Peyer's patch (tissue), 4 donors: Measurements from ENCODE around the gene NME9. TPM values are rescaled to one million over a fixed set of nuclear protein-coding genes. Genes with fewer than 3 reads are reported as not detected.

Experiments used
- DNase-seq, 3 donors: peaks; one replicate each; pipeline ENCODE4 v3.0.0-alpha.2; 2017 to 2019
- H3K27ac ChIP-seq, 4 donors: fragments of 200-600 bp; sonication (generic); one replicate each; pipeline ENCODE4 v1.5.1; 2016 to 2019
- H3K27me3 ChIP-seq, 2 donors: fragments of 200-600 bp; sonication (generic); one replicate each; pipeline ENCODE4 v1.5.1; 2019
- H3K36me3 ChIP-seq, 3 donors: fragments of 200-600 bp; sonication (generic); one replicate each; pipeline ENCODE4 v1.5.1; 2016 to 2019
- H3K4me1 ChIP-seq, 4 donors: fragments of 200-600 bp; sonication (generic); one replicate each; pipeline ENCODE4 v1.5.1; 2016 to 2019
- H3K4me3 ChIP-seq, 4 donors: fragments of 200-600 bp; sonication (generic); 1 replicate in 3 of 4; 2 replicates in 1 of 4; pipeline ENCODE4 v1.5.1; 2016 to 2019; ENCODE audit warnings: mild to moderate bottlenecking in 1 of 4
- H3K9me3 ChIP-seq, 4 donors: fragments of 200-600 bp; sonication (generic); one replicate each; pipeline ENCODE4 v1.5.1; 2016 to 2019; ENCODE audit warnings: mild to moderate bottlenecking in 1 of 4
- POLR2A ChIP-seq, 2 donors: fragments of 450-650 bp; IDR thresholded peaks; one replicate each; pipeline ENCODE4 v1.5.1; 2017; ENCODE audit warnings: antibody characterized with exemption in 2 of 2, mild to moderate bottlenecking in 2 of 2, moderate library complexity in 2 of 2
- total RNA-seq, 4 donors: library from RNA; depleted of rRNA; stranded (reverse); fragments of >200 nt; gene quantifications; one replicate each; pipeline ENCODE4 v1.1.0, GENCODE V29; 2016
- TF ChIP-seq, protein P1 (sequence below), 6 experiments: fragments of 450-650 bp in 4 of 6; fragments of 200-600 bp in 2 of 6; sonication (generic) in 1 of 6; IDR thresholded peaks; one replicate each; pipeline ENCODE4 v1.5.1; 2017 to 2019; ENCODE audit warnings: antibody characterized with exemption in 6 of 6, mild to moderate bottlenecking in 3 of 6, moderate library complexity in 1 of 6

NME9 gene
- total RNA-seq, 4 donors from 2014 or later, result not detected

DNA sequence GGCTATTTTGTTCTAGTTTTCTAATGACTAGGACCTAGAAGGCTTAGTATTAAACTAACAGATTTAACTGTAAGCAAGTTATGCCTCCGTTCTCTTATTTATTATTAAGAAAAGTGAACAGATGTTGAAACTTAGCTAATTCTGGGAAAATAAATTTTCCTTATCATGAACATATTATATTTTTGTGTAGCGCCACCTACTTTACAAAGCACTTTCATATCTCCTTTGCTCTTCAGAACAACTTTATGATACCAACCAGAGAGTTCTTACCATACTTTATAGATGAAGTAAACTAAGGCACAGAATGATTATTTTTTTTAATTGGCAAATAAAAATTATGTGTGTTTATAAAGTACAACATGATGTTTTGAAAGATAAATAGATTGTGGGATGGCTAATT, 59.4 kb downstream of the NME9 start:
- no peak overlapping the region for H3K27ac ChIP-seq
- H3K4me1 ChIP-seq, result no peaks in the 10 kb centered on the region
- no peak for TF ChIP-seq POLR2A (IDR thresholded peaks at IDR 0.05)
- no peaks in the 10 kb centered on the region for H3K27me3 ChIP-seq
- peaks cover 0 to 60% (median 0%) of the 10 kb centered on the region in 3 donors for H3K36me3 ChIP-seq
- H3K9me3 ChIP-seq, result no peaks in the 10 kb centered on the region
- no peak for DNase-seq
- H3K4me3 ChIP-seq, result no peak overlapping the region

DNA sequence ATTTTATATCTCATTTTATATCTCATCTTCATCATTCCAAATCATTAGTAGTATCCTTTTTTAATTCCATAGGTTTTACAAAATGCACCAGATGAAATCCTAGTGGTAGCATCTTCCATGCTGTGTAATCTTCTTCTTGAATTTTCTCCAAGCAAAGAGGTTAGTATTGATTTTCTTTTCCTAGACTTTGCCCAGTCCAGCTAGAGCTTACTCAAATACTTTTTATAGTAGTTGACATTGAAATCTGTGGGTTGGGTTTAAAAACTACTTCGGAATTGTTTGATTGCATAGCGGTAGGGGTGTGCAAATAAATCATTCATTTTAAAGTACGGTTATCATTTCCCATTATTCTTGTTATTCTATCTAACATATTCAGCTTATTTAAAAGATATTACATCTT, 62.6 kb downstream of the NME9 start:
- no peak for TF ChIP-seq POLR2A (IDR thresholded peaks at IDR 0.05)
- TF ChIP-seq, protein P1, sequence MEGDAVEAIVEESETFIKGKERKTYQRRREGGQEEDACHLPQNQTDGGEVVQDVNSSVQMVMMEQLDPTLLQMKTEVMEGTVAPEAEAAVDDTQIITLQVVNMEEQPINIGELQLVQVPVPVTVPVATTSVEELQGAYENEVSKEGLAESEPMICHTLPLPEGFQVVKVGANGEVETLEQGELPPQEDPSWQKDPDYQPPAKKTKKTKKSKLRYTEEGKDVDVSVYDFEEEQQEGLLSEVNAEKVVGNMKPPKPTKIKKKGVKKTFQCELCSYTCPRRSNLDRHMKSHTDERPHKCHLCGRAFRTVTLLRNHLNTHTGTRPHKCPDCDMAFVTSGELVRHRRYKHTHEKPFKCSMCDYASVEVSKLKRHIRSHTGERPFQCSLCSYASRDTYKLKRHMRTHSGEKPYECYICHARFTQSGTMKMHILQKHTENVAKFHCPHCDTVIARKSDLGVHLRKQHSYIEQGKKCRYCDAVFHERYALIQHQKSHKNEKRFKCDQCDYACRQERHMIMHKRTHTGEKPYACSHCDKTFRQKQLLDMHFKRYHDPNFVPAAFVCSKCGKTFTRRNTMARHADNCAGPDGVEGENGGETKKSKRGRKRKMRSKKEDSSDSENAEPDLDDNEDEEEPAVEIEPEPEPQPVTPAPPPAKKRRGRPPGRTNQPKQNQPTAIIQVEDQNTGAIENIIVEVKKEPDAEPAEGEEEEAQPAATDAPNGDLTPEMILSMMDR (IDR thresholded peaks at IDR 0.05), result no peak
- Histone ChIP-seq H3K4me1 (no peaks in the 10 kb centered on the region), H3K9me3 (no peaks in the 10 kb centered on the region), H3K4me3 (no peak overlapping the region), H3K27ac (no peak overlapping the region), H3K27me3 (no peaks in the 10 kb centered on the region), H3K36me3 (peaks cover 0 to 46% (median 0%) of the 10 kb centered on the region in 3 donors)
- no peak for DNase-seq

DNA sequence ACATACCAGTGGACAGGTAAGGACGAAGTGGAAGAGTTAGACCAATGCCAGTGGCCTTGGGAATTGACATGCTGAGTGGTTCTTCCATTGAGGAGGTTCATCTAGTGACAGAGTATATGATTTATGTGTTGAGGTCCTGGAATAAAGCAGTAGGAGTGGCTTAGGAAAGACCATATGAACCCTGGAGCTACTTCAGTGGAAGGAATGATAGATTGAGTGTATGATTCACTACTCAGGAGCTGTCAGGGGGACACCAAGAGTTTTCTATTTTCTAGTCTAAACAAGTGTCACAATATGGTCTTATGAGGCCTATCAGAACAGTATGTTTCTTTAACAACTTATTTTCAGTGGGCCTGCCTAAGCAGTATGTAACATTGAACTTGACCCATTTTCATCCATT, 63.9 kb downstream of the NME9 start:
- Histone ChIP-seq H3K4me3 (no peak overlapping the region), H3K27me3 (no peaks in the 10 kb centered on the region), H3K36me3 (peaks cover 0 to 41% (median 0%) of the 10 kb centered on the region in 3 donors), H3K27ac (no peak overlapping the region), H3K9me3 (no peaks in the 10 kb centered on the region), H3K4me1 (no peaks in the 10 kb centered on the region)
- no peak for DNase-seq
- no peak for TF ChIP-seq POLR2A (IDR thresholded peaks at IDR 0.05)
- TF ChIP-seq, protein P1 (IDR thresholded peaks at IDR 0.05), result no peak

DNA sequence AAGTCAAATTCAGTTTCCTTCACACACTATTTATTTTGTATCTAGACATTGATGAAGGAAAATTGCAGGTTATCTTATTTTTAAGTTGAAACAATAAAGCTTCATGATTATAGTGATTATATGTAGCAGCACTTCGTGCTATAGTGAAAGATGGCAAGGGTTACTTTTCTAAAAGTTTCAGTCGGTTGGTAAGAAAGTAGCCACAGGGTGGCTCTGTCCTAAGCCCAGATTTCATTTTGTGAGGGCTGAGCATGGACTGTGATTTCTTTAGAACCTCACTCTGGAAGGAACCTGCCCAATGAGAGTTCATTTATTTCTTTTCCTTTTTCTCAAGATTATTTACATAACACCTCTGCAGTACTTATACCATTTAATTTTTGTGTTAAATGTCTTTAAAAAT, 66.5 kb downstream of the NME9 start:
- no peaks in the 10 kb centered on the region for H3K4me1 ChIP-seq
- DNase-seq, result no peak
- no peaks in the 10 kb centered on the region for H3K27me3 ChIP-seq
- peaks cover 0 to 38% (median 0%) of the 10 kb centered on the region in 3 donors for H3K36me3 ChIP-seq
- H3K9me3 ChIP-seq, result no peaks in the 10 kb centered on the region
- TF ChIP-seq POLR2A (IDR thresholded peaks at IDR 0.05), result no peak
- TF ChIP-seq, protein P1 (IDR thresholded peaks at IDR 0.05), result no peak
- no peak overlapping the region for H3K27ac ChIP-seq
- no peak overlapping the region for H3K4me3 ChIP-seq

DNA sequence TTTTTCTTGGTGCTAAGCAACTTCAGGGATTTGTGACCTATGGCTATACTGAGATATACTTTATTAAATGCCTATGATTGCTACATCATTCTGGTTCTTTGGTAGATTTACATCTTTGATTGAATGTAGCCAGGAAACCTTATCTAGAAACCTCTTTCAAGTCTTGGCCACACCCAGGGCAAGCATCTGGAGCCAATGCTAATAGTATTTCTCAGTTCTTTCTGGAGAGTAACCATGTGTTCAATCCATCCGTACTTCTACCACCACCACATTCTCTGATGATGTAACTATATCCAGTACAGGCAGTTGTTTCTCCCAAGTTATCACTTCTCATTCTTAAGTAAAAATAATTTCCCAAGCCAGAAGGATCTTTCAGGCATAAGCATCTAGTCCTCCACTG, 69.0 kb downstream of the NME9 start:
- Histone ChIP-seq H3K27ac (no peak overlapping the region), H3K27me3 (no peaks in the 10 kb centered on the region)
- no peak for DNase-seq

DNA sequence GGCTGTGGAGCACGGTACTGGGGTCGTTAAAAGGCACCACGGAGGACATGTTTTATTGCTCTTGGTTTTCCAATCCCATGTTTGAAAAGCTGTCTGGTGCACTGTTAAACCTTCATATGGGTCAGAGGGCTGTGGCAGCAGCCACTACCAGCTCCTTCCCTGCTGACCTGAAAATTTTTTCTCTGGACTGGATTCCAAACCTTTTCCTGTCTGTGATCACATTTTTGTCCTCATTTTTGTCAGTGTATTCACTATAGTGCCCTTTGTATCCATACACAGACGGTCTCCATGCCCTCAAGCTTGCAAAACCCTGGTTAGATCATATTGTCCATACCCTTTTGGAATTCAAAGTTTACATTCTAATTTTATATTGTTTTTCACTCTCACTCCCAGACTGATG, 70.5 kb downstream of the NME9 start:
- no peaks in the 10 kb centered on the region for H3K27me3 ChIP-seq
- DNase-seq, result no peak
- peaks cover 0 to 15% (median 0%) of the 10 kb centered on the region in 3 donors for H3K36me3 ChIP-seq
- H3K27ac ChIP-seq, result no peak overlapping the region
- no peaks in the 10 kb centered on the region for H3K4me1 ChIP-seq
- no peak overlapping the region for H3K4me3 ChIP-seq
- H3K9me3 ChIP-seq, result no peaks in the 10 kb centered on the region
- TF ChIP-seq, protein P1 (IDR thresholded peaks at IDR 0.05), result no peak
- TF ChIP-seq POLR2A (IDR thresholded peaks at IDR 0.05), result no peak

More for the DNA sequence above, 69.0 kb downstream of the NME9 start:
- no peaks in the 10 kb centered on the region for H3K9me3 ChIP-seq
- H3K4me3 ChIP-seq, result no peak overlapping the region
- peaks cover 0 to 28% (median 0%) of the 10 kb centered on the region in 3 donors for H3K36me3 ChIP-seq
- no peaks in the 10 kb centered on the region for H3K4me1 ChIP-seq
- TF ChIP-seq, protein P1 (IDR thresholded peaks at IDR 0.05), result no peak
- TF ChIP-seq POLR2A (IDR thresholded peaks at IDR 0.05), result no peak
